ENCODE results near the gene IL1B.

Gene IL1B

DNA sequence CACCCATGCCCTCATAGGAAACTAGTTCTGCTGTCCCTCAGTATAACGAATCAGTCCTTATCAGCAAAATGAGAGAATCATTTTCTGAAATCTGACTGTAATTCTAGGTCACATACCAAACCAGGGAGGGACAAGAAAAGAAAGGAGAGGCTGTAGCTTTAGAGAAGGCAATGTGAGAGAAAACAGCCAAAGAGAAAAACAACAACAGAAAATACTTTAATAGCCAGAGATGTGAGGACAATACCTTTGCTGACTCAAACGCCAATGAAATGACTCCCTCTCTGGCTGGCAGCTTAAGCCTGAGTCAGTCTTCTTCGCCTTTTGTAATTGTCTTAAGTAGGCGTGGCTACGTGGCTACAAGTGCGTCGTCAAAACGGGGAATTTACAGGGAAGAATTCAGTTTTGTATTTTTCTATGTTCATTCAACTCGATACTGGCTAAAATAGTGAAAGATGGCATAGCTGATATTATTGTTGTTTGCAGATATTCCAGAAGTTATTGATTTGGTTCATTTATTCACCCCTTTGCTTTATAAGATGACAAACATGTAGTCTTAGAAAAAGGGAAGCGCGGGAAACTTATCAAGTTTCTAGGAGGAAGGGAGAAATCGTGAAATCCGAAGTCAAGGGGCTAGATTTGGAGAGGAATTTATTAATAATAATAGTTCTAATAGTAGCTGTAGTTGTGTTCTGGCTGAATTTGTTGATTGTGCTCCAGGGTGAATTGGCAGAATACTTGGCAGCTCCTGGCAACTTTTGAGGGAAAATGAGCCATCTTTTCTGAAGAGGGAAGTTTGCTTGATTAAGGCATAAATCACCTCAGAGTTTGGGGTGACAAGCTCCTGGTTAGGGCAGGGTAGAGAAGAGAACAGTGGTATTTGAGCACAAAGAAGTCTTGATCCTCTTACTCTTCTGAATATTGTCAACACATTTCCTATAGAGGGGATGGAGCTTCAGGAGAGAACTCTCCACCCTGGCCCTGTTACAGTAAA lies 52.1 kb downstream of the IL1B start, which contains the start of gene IL1A:
IL1A (minus strand) TSS at position 295 of the 991 bp plus-strand sequence. CDS start 723 bp downstream, outside the sequence.
- DNase-seq = peak in 3 of 56 donors; percentile 5 to 6 (median 6)

DNA sequence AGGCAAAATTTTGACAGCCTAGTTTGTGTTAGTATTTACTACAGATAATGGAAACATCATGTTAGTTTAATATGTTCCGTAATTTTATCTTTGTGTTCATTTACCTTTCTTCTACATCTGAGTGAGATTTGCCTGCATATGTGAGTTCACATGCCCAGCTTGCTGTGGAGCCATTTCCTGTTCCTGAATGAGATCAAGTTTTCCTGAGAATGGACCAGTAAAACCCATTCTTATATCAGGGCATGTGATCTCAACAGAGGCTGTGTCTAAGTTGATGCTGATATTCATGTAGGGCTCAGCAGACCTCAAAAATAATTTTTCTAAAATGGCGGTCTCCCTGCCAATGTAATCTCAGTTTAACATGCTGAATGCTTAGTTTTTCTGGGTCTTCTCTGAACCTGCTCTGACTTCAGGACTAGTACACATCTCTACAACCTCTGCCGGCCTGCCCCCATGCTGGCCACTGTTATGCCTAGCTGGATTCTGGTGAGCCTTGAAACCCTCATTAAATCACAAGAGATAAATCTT lies 53.3 kb downstream of the IL1B start:
- no peak for DNase-seq

DNA sequence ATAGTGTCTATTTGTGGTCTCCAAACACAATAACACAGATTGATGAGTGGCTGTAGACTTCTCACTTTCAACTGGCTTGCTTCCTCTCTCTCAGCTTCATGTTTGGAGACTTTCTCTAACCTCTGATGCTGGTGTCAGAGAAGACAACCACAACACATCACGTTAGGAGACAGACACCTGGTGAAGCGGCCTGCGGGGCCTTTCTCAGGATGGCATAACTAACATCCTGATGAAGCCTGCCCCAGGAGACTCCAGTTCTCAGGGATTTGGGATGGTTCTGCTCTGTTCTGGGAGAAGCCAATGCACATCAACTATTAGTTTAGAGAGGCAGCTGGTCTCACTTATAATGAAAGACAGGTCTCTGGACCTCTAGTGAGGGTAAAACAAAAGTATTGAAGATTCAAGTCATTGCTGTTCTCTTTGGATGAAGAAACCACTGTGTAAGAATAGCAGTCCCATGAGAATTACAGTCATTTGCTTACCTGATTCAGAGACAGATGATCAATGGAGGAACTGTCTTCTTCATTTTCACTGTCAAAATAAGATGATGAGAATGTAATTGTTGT lies 54.3 kb downstream of the IL1B start:
- no peak for DNase-seq

Data from amygdala (tissue), 56 donors.